Activated T-cell treated with anti-CD3 and anti-CD28 coated beads, Interleukin-2, amount 50 U/mL, for 48 hours (primary cell): Measurements from ENCODE around the gene TPRX2.
"Not testable (repeated sequence)": the region's sequence is repeated elsewhere in the genome, so short reads cannot be mapped to it uniquely, and the experiment has no call there.

Source experiments
- DNase-seq, 2 experiments: peaks; one replicate each; pipeline ENCODE4 v3.0.0-alpha.2; 2020

The TPRX2 gene

DNA sequence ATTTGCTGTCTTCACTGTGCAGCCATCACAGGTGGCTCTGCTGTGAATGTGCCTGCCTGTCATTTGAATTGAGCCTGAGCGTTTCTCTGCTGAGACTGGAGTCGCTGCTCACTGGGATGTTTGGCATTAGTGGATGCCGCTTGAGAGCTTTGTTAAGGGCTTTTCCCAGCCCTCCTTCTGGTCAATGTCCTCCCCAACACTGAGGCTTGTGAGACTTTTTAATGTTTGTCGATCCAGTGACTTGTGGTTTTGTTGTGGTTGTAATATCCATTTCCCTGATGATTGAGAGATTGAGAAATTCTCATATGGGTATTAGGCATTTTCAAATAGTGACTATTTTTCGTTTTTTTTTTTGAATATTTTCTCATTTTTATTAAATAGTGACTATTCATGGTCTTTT, 2.6 kb downstream of the TPRX2 start:
- no peak for DNase-seq

DNA sequence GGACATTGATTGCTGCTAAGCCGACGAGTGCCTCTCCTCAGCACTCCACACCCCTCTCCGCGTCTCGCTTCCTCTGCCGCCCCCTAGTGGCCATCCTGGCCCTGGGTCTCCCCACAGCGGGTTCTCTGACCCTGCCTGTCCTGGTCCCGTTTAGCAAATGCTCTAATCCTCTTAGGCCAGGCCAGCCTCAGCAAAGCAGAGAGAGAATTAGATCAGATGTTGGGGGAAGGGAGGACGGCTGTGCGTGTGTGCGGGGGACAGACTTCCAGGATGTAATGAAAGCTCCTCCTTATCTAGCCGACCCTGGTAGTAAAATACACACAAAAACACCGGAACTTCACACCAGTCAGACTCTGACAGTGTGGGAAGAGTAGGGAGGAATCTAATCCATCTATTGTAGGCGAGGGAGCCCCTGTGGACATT, 4.5 kb downstream of the TPRX2 start:
- peak; percentile 92 to 95 for DNase-seq

DNA sequence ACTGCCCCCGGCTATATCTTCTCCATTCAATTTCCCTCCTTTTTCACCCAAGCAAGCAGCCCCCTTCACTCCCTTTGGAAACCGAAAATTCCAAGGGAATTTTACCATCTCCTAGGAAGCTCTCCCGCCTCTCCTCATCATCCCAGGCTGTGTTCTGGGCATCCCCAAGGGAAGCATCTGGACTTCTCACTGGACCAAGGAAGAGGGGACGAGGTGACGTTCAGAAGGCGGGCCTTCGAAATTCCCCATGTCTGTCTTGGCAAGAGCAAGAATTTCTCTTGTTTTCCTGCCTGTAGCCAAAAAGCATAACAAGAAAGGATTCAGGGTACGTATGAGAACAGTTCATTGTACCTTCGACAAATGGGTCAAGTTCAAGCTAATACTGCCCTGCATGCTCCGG, 6.1 kb downstream of the TPRX2 start:
- DNase-seq: no peak

DNA sequence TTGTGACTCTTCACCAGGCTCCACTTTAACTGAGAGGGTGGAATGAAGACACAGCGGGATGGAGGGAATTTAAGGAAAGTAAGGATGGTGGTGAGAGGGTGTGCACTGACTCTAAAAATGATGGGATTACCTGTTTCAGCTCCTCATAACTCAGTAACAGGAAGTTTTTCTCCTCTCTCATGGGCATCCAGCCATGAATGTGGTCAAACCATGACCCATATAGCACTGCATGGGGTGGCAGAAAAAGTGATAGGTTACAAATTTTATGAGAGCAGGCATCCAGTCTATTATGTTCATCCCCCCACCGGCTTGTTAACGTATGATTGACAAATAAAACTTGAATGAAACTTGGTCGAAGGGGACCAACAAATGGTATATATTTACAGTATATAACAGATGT, 19.9 kb downstream of the TPRX2 start:
- DNase-seq: no peak

DNA sequence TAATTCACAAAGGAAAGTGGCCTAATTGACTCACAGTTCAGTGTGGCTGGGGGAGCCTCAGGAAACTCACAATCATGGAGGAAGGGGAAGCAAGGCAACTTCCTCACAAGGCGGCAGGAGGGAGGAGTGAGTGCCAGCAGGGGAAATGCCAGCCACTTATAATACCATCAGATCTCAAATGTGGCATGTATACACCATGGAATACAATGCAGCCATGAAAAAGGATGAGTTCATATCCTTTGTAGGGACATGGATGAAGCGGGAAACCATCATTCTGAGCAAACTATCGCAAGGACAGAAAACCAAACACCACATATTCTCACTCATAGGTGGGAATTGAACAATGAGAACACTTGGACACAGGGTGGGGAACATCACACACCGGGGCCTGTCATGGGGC, 20.4 kb downstream of the TPRX2 start:
- DNase-seq: not testable (repeated sequence)

DNA sequence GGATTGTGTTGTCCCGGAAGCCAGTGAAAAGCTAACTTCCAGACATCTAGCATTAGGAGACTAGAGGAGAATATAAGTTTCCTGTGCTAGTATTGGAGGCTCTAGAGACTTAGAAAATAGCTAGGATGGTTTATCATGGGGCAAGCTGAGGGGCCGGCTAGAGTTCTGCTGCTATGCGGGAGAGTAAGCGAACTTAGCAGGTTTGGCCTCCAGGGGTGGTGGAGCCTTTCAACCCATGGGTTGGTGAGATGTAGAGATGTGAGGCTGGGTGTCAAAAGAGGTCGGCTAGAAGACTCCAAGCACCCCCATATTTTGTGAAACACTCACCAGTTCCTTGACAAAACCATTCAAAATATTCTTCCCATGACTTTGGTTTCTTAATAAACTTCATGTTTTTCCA, 22.7 kb downstream of the TPRX2 start:
- no peak for DNase-seq

DNA sequence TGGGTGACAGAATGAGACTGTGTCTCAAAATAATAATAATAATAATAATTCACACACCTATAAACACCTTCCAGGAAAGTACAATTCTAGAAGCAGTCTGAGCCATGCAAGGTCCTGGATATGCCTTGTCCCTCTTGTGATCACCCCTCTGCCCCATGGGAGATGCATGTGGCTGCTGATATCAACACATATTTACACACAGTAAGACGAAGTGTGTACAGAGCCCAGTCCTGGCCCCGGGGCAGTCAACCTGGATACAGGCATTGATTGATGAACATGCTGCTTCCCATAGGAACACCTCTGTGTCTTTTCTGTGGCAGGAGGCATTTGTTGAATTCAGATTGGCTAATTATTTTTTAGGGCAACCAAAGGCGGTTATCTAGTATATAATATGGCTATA, 23.9 kb downstream of the TPRX2 start:
- DNase-seq: no peak

DNA sequence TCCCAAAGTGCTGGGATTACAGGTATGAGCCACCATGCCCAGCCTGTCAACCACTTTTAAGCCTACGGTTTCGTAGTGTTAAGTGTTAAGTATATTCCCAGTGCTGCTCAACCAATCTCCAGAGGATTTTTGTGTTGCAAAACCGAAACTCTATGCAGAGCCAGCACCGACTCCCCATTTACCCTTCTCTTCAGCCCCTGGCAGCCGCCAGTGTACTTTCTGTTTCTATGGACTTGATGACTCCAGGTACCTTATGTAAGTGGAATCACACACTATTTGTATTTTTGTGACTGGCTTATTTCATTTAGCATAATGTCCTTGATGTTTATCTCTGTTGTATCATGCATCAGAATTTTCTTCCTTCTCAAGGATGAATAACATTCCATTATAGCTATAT, 26.0 kb downstream of the TPRX2 start:
- no peak for DNase-seq

DNA sequence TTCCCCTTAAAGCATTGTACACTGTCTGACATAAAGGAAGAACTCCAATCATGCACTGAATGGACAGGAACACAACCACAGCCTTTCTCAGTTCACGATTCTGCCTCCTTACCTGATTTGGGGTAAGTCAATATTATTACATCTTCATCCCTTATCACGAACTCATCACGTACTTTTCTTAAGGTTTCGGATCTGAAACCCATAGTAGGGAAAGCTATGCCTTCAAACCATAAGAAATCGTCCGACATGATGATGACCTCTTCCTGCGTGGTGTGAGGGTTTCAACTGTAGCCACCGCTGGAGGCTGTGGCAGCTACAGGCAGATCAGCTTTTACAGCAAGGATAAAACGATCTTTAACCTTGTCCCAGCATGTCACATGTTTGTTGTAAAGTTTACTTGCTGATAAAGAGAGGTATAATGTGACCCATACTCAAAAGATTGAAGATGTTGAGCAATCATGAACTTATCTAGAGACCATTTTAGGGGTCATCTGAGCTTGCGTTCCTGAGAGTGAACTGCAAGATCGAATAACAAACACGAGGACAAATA, 27.1 kb downstream of the TPRX2 start, which contains the start of gene SULT2A1:
TSS of gene SULT2A1 (minus strand) at position 306 of the 550 bp plus-strand sequence. CDS start at position 248, 58 bp downstream.
- no peak for DNase-seq

DNA sequence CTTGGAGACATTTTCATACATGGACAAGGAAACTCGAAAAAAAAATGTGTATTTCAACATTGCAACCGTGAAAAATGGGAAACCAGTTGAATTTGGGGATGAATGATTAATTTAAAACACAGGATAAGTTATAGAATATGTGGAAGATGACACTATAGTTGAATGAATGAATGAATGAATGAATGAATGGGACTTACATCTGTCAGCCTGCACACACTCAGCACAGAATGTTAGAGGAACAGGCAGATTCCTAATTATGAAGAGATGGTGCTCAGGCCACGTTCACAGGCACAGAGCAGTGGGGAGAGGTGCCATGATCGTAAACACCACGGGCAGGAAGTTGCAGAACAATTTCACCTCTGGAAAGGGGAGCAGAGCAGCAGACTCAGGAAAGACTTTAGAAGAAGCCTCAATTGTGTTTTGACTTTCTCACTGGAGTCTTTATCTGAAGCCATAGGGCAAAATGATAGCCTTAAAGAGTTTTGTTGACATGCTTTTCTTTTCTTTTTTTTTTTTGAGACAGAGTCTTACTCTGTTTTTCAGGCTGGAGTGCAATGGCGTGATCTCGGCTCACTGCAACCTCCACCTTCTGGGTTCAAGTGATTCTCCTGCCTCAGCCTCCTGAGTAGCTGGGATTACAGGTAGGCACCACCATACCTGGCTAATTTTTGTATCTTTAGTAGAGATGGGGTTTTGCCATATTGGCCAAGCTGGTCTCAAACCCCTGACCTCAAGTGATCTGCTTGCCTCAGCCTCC, 32.0 kb downstream of the TPRX2 start:
- DNase-seq: no peak

DNA sequence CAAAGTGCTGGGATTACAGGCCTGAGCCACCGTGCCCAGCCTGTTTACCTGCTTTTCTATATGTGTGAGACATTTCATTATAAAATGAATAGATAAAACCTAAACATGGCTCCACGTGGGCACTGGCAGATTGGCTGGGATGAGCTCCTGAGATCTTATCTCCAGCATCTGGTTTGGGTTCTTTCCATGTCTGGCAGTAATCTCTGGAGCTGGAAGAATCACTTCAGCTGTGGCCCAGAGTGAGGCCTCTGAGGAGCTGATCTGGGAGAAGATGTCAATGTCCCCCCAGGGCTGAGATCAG, 32.5 kb downstream of the TPRX2 start:
- no peak for DNase-seq

DNA sequence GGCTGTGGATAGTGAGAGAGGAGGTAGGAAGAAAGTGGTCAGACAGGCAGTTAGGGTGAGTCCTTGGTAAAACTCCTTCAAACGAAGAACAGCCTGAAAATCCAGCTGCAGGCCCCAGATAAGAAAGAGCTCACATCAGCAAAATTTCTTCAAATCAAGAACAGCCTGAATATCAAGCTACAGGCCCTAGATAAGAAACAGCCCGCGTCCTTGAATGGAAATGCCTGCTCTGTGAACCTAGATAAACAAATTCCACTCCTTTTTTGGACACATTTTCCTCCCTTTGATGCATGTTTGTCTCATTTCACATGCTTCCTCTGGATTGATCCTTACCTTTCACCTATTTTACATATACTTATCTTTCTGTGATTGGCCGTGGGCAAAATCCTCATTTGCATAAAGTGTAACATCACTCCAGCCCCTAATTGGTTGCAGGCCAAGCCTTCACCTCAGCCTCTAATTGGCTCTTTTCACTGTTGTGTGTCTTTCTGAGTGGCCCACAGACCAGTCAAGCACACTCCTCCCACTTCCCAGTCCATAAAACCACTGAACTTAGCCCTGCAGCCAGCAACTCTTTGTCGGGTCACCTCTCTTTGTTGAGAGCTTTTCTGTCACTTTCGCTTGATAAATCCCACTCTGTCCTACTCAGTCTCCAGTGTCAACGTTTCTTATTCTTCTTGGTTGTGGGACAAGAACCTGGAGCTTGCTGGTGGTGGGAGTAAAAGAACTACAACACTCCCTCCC, 33.1 kb downstream of the TPRX2 start:
- DNase-seq: no peak

DNA sequence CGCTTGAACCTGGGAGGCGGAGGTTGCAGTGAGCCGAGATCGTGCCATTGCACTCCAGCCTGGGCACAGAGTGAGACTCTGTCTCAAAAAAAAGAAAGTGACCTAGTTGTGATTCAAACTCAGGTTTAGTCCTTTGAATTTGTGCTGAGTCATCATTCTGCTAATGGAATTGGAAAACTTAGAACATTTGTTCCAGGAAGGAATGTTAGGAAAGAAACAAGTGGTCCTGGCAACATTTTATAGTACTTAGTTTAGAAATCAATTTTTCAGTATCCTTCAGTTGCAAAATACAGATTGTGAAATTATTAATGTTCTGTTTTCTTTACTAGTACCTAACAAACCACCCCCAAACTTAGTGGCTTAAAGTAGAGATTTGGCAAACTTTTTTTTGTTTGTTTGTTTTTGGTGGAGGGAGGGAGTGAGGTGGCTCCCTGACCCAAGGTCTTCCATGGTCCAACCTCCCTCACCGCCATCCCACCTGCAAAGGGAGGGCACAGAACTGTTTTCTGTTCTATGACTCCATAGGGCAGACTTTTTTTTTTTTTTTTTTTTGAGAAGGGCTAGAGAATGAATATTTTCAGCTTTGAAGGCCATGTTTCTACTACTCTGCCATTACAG, 36.2 kb downstream of the TPRX2 start:
- DNase-seq: no peak

DNA sequence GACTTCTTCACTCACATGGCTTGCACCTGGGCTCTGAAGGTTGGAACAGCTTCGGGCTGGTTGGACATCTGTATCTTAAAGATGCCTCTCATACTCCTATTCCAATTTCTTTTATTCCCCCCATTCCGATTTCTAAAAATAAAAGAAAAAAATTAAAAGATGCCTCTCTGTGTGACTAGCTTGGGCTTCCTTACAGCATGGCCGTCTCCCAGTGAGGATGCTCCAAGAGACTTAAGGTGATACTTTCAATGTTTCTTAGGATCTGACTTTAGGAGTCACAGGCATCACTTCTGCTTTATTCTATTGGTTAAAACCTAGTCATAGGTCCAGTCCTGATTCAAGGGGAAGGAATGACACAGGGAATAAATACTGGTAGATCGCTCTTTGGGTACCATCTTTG, 37.0 kb downstream of the TPRX2 start:
- no peak for DNase-seq

DNA sequence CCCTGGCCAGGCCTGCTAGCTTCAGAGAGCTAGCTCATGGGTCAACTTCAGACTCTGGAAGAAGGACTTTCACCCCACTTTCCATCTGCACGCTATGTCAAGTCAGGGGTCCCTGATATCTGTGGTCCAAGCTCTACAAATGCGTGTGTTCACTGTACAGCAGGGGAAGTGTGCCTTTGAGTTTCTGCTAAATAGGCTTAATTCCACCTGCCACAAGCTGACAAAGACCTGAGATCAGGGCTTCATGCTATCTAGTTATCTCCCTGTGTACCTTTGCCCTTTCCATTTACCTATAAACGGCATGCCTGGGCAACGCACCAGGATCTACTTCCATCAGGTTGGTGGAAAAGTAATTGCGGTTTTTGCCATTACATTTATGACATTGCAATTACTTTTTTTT, 37.7 kb downstream of the TPRX2 start:
- DNase-seq: no peak

DNA sequence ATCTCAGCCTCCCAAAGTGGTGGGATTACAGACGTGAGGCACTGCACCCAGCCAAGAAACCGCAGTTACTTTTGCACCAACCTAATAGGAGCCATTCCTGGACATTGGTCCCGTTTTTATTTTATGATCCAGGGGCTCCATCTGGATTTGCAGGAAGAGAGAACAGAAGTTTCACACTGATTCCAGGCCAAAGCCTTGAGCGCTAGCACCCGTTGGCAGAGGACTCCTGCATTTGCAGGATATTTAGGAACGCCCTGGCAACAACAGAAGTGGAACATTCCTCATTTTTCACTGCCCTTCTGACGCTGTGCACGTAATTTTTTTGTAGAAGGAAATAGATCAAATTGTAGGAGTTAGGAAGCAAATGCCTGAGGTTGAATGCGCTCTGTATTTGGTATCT, 38.8 kb downstream of the TPRX2 start:
- DNase-seq: no peak

DNA sequence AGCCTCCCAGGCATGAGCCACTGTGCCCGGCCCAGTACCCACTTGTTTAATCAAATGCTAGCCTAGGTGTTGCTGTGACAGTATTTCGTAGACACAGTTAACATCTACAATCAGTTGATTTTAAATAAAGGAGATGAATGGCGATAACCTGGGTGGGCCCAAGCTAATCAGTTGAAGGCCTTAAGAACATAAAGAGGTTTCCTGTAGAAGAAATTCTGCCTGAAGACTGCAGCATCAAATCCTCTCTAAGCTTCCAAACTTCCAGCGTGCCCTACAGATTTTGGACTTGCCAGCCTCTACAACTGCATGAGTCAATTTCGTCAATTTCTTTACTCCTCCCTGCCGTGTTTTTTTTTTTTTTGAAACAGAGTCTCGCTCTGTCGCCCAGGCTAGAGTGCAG, 40.3 kb downstream of the TPRX2 start:
- no peak for DNase-seq

DNA sequence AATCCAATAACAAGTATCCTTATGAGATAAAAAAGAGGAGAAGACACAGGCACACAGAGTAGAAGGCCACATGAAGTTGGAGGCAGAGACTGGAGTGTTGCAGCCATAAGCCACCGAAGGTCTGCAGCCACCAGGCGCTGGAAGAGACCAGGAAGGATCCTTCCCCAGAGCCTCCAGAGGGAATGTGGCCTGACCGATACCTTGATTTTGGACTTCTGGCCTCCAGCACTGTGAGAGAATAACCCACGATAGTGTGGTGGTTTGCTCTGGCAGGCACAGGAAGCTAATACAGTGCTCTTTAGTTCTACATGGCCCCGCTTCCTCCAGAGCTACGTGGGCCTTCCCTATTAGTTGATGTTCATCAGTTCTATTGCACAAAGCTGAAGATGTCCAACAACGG, 42.3 kb downstream of the TPRX2 start:
- no peak for DNase-seq

DNA sequence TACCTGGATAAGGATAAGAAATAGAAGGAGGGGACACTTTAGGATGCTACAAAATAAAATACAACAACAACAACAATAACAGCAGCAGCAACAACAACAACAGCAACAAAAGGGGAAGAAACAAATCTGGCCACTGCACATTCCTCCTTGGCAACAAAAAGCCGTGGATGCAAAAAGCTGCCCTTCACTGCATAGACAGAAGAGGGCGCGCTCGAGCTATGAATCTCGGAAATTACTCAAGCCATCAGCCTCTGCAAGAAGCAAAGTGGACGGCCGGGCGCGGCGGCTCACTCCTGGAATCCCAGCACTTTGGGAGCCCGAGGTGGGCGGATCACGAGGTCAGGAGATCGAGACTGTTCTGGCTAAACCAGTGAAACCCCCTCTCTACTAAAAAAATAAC, 50.3 kb downstream of the TPRX2 start:
- peak; percentile 82 for DNase-seq

DNA sequence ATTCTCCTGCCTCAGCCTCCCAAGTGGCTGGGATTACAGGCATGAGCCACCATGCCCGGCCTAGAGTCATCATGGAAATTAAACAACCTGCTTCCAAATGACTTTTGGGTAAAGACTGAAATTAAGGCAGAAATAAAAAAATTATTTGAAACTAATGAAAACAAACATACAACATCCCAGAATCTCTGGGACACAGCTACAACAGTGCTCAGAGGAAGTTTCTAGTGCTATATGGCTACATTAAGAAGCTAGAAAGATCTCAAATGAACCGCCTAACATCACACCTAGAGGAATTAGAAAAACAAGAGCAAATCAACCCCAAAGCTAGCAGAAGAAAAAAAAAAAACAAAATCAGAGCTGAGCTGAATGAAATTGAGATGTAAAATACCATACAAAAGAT, 51.2 kb downstream of the TPRX2 start:
- not testable (repeated sequence) for DNase-seq
